Mesenchymal stem cell (in vitro differentiated cells and primary cell): ENCODE results near the gene KATNB1.

Experiments used
- DNase-seq: peaks from one replicate; pipeline ENCODE4 v3.0.0-alpha.2; 2013
- H2AFZ ChIP-seq: one replicate; pipeline ENCODE4 v1.6.1; 2013; ENCODE audit warnings: low read depth, mild to moderate bottlenecking, control low read depth, inconsistent platforms, low read length, moderate library complexity
- H2AK5ac ChIP-seq: 2 replicates; pipeline ENCODE4 v1.6.1; 2013; ENCODE audit warnings: low read length, moderate library complexity, mild to moderate bottlenecking, inconsistent platforms; ENCODE audit not compliant: severe bottlenecking
- H2BK120ac ChIP-seq: one replicate; pipeline ENCODE4 v1.6.1; 2013; ENCODE audit warnings: low read depth, mild to moderate bottlenecking, inconsistent platforms, low read length, moderate library complexity
- H2BK12ac ChIP-seq, 2 experiments: one replicate each; pipeline ENCODE4 v1.6.1; 2013; ENCODE audit warnings: inconsistent platforms in 2 of 2, low read length in 2 of 2, mild to moderate bottlenecking in 2 of 2, moderate library complexity in 2 of 2, control low read depth in 1 of 2
- H2BK15ac ChIP-seq: one replicate; pipeline ENCODE4 v1.6.1; 2013; ENCODE audit warnings: mild to moderate bottlenecking, low read depth, inconsistent platforms; ENCODE audit not compliant: poor library complexity, severe bottlenecking
- H2BK5ac ChIP-seq: 2 replicates; pipeline ENCODE4 v1.6.1; 2013; ENCODE audit warnings: low read depth, mild to moderate bottlenecking, low read length, control low read depth, inconsistent platforms; ENCODE audit not compliant: poor library complexity, severe bottlenecking
- H3K14ac ChIP-seq, 2 experiments: one replicate each; pipeline ENCODE4 v1.6.1; 2013; ENCODE audit warnings: inconsistent platforms in 2 of 2, low read length in 2 of 2, control low read depth in 1 of 2, mild to moderate bottlenecking in 1 of 2, moderate library complexity in 1 of 2
- H3K18ac ChIP-seq, 2 experiments: one replicate each; pipeline ENCODE4 v1.6.1; 2013; ENCODE audit warnings: inconsistent platforms in 2 of 2, low read length in 2 of 2, control low read depth in 1 of 2, low read depth in 1 of 2, mild to moderate bottlenecking in 1 of 2
- H3K23ac ChIP-seq, 2 experiments: one replicate each; pipeline ENCODE4 v1.6.1; 2013; ENCODE audit warnings: inconsistent platforms in 2 of 2, low read length in 2 of 2, mild to moderate bottlenecking in 2 of 2, moderate library complexity in 2 of 2, control low read depth in 1 of 2
- H3K27ac ChIP-seq: 2 replicates; pipeline ENCODE4 v1.5.1; 2013; ENCODE audit warnings: mild to moderate bottlenecking, moderate library complexity, low read length, control low read depth, inconsistent platforms; ENCODE audit not compliant: poor library complexity, severe bottlenecking
- H3K27me3 ChIP-seq, 2 experiments: 2 replicates each; pipeline versions ENCODE4 v1.6.1 to v1.7.0; 2013; ENCODE audit warnings: low read length in 2 of 2, mild to moderate bottlenecking in 2 of 2, moderate library complexity in 2 of 2, control low read depth in 1 of 2, inconsistent platforms in 1 of 2; ENCODE audit not compliant: control insufficient read depth in 1 of 2, insufficient read depth in 1 of 2
- H3K36me3 ChIP-seq, 2 experiments: 2 replicates each; pipeline versions ENCODE4 v1.6.1 to v1.7.0; 2013; ENCODE audit warnings: low read length in 2 of 2, control low read depth in 1 of 2, inconsistent platforms in 1 of 2, low read depth in 1 of 2, mild to moderate bottlenecking in 1 of 2; ENCODE audit not compliant: insufficient read depth in 2 of 2, control insufficient read depth in 1 of 2
- H3K4ac ChIP-seq, 2 experiments: one replicate each; pipeline ENCODE4 v1.6.1; 2013; ENCODE audit warnings: inconsistent platforms in 2 of 2, low read length in 2 of 2, mild to moderate bottlenecking in 2 of 2, moderate library complexity in 2 of 2, control low read depth in 1 of 2, low read depth in 1 of 2
- H3K4me1 ChIP-seq: 2 replicates; pipeline ENCODE4 v1.6.1; 2013; ENCODE audit warnings: low read depth, low read length, control low read depth; ENCODE audit not compliant: control insufficient read depth, insufficient read depth
- H3K4me2 ChIP-seq: 2 replicates; pipeline ENCODE4 v1.6.1; 2013; ENCODE audit warnings: low read length, mild to moderate bottlenecking, inconsistent platforms; ENCODE audit not compliant: poor library complexity, severe bottlenecking
- H3K4me3 ChIP-seq, 2 experiments: 2 replicates each; pipeline versions ENCODE4 v1.5.1 to v1.7.0; 2013; ENCODE audit warnings: low read length in 2 of 2, mild to moderate bottlenecking in 2 of 2, control low read depth in 1 of 2, low read depth in 1 of 2; ENCODE audit not compliant: insufficient read depth in 1 of 2
- H3K79me1 ChIP-seq: replicated peaks from 2 replicates; pipeline ENCODE4 v1.6.1; 2013; ENCODE audit warnings: mild to moderate bottlenecking, control low read depth, low read length, inconsistent platforms; ENCODE audit not compliant: poor library complexity, severe bottlenecking
- H3K9ac ChIP-seq: 2 replicates; pipeline ENCODE4 v1.7.0; 2013; ENCODE audit warnings: mild to moderate bottlenecking, low read length, moderate library complexity
- H3K9me3 ChIP-seq: 2 replicates; pipeline ENCODE4 v1.7.0; 2013; ENCODE audit warnings: mild to moderate bottlenecking, low read length; ENCODE audit not compliant: control insufficient read depth
- H4K8ac ChIP-seq: one replicate; pipeline ENCODE4 v1.6.1; 2013; ENCODE audit warnings: inconsistent platforms, mild to moderate bottlenecking, low read length, moderate library complexity
- H4K91ac ChIP-seq: one replicate; pipeline ENCODE4 v1.6.1; 2013; ENCODE audit warnings: mild to moderate bottlenecking, low read length, inconsistent platforms
- WGBS: methylation state at CpG from one replicate; pipeline ENCODE4 v1.1.7; 2013; ENCODE audit warnings: mixed read lengths; 5-methylcytosine and 5-hydroxymethylcytosine counted together

KATNB1 gene

GRCh38 chr16:57708168-57708567 lies 27.4 kb upstream of the KATNB1 start:
- H3K4me2 ChIP-seq: no peak overlapping the region
- H3K14ac ChIP-seq: no peak overlapping the region
- H3K36me3 ChIP-seq: no peaks in the 10 kb centered on the region
- no peak overlapping the region for H2BK120ac ChIP-seq
- no peaks in the 10 kb centered on the region for H3K9me3 ChIP-seq
- no peak overlapping the region for H4K91ac ChIP-seq
- no peak for DNase-seq
- no peak overlapping the region for H4K8ac ChIP-seq
- H3K4me3 ChIP-seq: no peak overlapping the region
- WGBS: 83% methylated on average over 1 of the region's 3 CpGs
- no peak overlapping the region for H2BK12ac ChIP-seq
- H3K79me1 ChIP-seq: no peaks in the 10 kb centered on the region
- H2AK5ac ChIP-seq: no peak overlapping the region
- no peak overlapping the region for H2BK5ac ChIP-seq
- H3K18ac ChIP-seq: no peak overlapping the region
- no peaks in the 10 kb centered on the region for H3K4me1 ChIP-seq
- H3K27me3 ChIP-seq: peaks cover 19 to 52% of the 10 kb centered on the region in 2 experiments
- H2AFZ ChIP-seq: no peak overlapping the region
- no peak overlapping the region for H3K23ac ChIP-seq
- no peak overlapping the region for H3K27ac ChIP-seq
- H3K4ac ChIP-seq: no peak overlapping the region
- no peak overlapping the region for H3K9ac ChIP-seq
- no peak overlapping the region for H2BK15ac ChIP-seq

GRCh38 chr16:57709663-57710062 lies 25.9 kb upstream of the KATNB1 start:
- Histone ChIP-seq H2BK12ac (no peak overlapping the region), H3K36me3 (no peaks in the 10 kb centered on the region), H3K9ac (no peak overlapping the region), H3K4ac (no peak overlapping the region), H2BK5ac (no peak overlapping the region), H3K27me3 (peaks cover 30 to 57% of the 10 kb centered on the region in 2 experiments), H2BK120ac (no peak overlapping the region), H3K14ac (no peak overlapping the region), H3K4me3 (no peak overlapping the region), H2AK5ac (no peak overlapping the region), H3K27ac (no peak overlapping the region), H2BK15ac (no peak overlapping the region), H3K79me1 (no peaks in the 10 kb centered on the region), H3K23ac (no peak overlapping the region), H4K8ac (no peak overlapping the region), H3K4me1 (no peaks in the 10 kb centered on the region), H3K9me3 (no peaks in the 10 kb centered on the region), H3K18ac (no peak overlapping the region), H4K91ac (no peak overlapping the region), H2AFZ (no peak overlapping the region), H3K4me2 (no peak overlapping the region)
- 100% methylated on average over 2 of the region's 3 CpGs for WGBS
- DNase-seq: no peak

- Histone ChIP-seq H2BK15ac (no peak overlapping the region), H3K9me3 (no peaks in the 10 kb centered on the region), H2BK5ac (no peak overlapping the region), H3K14ac (no peak overlapping the region), H3K4me1 (no peaks in the 10 kb centered on the region), H3K9ac (no peak overlapping the region), H2BK12ac (no peak overlapping the region), H4K8ac (no peak overlapping the region), H3K4me3 (no peak overlapping the region), H3K36me3 (no peaks in the 10 kb centered on the region), H2AK5ac (no peak overlapping the region), H3K18ac (no peak overlapping the region), H3K27ac (no peak overlapping the region), H2BK120ac (no peak overlapping the region), H4K91ac (no peak overlapping the region), H3K27me3 (peaks cover 30 to 60% of the 10 kb centered on the region in 2 experiments), H3K4ac (no peak overlapping the region), H3K79me1 (no peaks in the 10 kb centered on the region), H3K4me2 (no peak overlapping the region), H3K23ac (no peak overlapping the region), H2AFZ (no peak overlapping the region)
- DNase-seq: no peak
- WGBS: 85% methylated on average over 5 of the region's 5 CpGs
Observed at GRCh38 chr16:57711346-57711745, 24.2 kb upstream of the KATNB1 start.

- Histone ChIP-seq H3K9ac (no peak overlapping the region), H3K4me1 (no peaks in the 10 kb centered on the region), H2BK12ac (no peak overlapping the region), H2BK120ac (no peak overlapping the region), H3K18ac (no peak overlapping the region), H3K27me3 (peaks cover 29 to 63% of the 10 kb centered on the region in 2 experiments), H3K4me2 (no peak overlapping the region), H4K8ac (no peak overlapping the region), H3K9me3 (no peaks in the 10 kb centered on the region), H2AK5ac (no peak overlapping the region), H2AFZ (no peak overlapping the region), H3K4me3 (no peak overlapping the region), H3K27ac (no peak overlapping the region), H3K23ac (no peak overlapping the region), H4K91ac (no peak overlapping the region), H3K36me3 (no peaks in the 10 kb centered on the region), H2BK15ac (no peak overlapping the region), H3K14ac (no peak overlapping the region), H3K79me1 (no peaks in the 10 kb centered on the region), H3K4ac (no peak overlapping the region), H2BK5ac (no peak overlapping the region)
- no CpG with 5 or more reads among the region's 3 CpGs for WGBS
- DNase-seq: no peak
Observed at GRCh38 chr16:57711993-57712392, 23.6 kb upstream of the KATNB1 start.
